GM18861 (cell line): ENCODE results near the gene KRTAP3-2.
"Not testable (repeated sequence)": the region's sequence is repeated elsewhere in the genome, so short reads cannot be mapped to it uniquely, and the experiment has no call there.

Source experiments
- ATAC-seq: cut with Tn5 transposase; IDR thresholded peaks from one replicate; pipeline ENCODE4 v1.9.1; 2021; ENCODE audit not compliant: unreplicated experiment

The KRTAP3-2 gene

DNA sequence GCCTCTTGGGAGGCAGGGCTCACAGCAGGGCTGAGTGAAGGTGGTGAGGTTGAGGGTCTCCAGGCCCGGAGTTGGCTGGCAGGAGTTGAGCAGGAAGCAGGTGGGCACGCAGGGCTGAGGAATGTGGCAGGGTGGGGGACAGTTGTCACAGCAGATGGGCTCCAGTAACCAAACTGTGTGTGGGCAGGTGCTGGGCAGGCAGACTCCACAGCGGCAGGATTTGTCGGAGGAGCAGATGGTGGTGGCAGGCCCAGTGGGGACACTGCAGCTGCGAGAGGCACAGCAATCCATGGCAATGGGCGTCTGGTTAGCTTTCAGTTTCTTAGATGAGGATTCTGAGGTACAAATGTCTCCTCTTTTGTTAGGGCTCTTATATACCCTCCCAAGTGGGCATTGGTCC is at the start of gene KRTAP3-2:
TSS of gene KRTAP3-2 (minus strand) at position 344 of the 400 bp plus-strand sequence. CDS start at position 291, 53 bp downstream.
- not testable (repeated sequence) for ATAC-seq

DNA sequence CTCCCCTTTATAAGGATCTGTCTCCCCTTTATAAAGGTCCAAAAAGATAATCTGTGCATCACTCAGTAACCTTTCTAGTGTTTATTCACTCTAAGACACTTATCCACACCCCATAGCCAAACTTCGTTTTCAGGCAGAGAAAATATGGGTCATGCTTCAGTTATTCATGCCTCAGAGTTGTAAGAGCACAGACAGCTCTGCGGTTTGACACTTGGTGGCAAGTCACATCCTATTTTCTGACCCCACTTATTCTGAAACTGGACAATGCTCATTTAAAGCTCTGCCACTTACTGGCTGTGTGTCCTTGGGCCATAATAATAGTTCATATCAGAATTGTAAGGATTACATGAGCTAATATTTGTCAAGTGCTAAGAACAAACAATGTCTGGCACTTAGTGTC is 49.4 kb upstream of the KRTAP3-2 start:
- ATAC-seq = no peak

DNA sequence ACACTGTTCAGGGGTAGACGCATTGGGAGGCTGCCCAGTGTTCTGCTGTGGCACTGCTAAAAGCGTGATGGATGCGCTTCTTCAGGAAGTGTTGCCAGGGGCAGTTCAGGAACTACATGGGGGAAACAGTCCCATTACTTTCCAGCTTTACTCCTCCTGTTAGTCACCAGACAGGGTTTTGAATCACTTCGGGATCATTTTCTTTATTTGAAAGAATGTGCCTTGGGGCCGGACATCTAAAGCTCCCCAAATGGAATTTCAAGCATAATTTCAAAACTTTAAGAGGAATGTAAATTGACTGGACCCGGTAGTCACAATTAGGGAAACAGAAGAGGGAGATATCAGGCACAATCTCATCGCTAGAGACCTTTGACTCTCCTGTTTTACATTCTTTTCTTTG is 48.7 kb upstream of the KRTAP3-2 start:
- ATAC-seq = no peak

DNA sequence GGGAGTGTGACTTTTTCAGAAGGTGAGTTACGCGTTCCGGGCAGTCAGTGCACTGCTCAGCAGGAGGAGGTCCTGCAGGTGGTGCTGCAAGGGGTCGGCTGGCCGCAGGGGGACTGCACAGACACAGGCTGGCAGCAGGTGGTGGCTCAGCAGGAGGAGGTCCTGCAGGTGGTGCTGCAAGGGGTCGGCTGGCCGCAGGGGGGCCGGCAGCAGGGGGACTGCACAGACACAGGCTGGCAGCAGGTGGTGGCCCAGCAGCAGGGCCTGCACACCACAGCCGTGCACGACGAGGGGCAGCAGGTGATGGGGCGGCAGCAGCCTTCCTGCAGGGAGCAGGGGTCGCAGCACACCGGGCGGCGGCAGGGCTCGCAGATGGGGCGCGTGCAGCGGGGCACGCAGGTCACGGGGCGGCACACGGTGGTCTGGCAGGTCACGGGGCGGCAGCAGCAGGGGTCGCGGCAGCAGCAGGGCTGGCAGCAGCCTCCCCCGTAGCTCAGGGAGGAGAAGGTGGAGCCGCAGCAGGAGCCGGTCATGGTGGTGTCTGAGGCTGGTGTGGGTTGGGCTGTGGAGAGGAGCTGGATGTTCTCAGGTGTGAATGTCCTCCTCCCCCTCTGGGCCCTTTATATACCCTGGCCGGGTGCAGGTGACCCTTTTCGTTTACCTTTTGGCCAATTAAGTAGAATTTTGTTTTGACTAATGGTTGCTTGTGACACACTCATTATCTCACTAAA is 47.2 kb upstream of the KRTAP3-2 start, which contains the start of gene KRTAP2-1:
TSS of gene KRTAP2-1 (minus strand) at position 582 of the 731 bp plus-strand sequence. CDS start at position 533, 49 bp downstream.
- not testable (repeated sequence) for ATAC-seq

DNA sequence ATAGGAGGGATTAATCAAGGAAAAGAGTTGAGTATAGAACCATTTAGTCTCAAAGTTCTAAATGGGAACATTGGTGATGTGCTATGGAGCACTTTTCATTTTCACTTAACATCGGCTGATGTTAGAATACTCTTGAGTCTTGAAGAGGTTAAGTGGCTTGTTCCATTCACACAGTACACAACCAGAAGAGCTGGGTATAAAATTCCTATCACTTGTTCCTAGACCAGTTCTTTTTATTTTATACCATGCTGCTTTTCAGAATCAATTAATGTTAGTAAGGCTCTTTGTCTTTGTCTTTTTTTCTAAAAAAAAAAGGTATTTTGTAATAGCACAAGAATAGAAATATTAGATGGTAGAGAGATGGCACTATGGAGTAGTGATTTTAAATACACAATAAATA is 43.2 kb upstream of the KRTAP3-2 start:
- no peak for ATAC-seq

DNA sequence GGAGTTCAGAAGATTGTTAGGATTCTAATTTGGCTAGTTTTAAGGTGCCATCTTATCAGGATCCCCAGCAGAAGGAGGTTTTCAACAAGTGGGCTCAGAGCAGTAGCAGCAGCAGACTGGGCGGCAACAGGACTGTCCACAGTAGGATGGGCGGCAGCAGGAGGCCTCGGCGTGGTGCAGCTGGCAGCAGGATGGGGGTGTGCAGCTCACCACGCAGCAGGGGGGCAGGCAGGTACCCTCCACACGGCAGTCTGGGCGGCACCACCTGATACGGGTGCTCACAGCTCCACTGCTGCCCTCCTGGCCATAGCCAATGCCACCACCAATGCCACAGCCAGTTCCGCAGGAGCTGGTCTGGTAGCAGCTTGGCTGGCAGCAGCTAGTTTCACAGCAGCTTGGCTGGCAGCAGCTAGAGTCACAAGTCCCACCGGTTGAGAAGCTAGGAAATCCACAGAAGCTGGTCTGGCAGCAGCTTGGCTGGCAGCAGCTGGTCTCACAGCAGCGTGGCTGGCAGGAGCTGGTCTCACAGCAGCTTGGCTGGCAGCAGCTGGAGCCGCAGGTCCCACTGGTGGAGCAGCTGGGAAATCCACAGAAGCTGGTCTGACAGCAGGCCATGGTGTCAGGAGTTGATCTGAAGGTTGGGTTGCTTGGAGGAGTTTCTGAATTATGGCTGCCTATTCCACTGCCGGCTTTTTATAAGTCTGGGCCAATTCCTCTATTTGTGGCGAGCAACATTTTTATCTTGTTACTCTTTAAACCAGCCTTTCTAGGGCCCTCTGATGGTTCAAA is 41.3 kb upstream of the KRTAP3-2 start, which contains the start of gene KRTAP1-1:
TSS of gene KRTAP1-1 (minus strand) at position 668 of the 789 bp plus-strand sequence. CDS start at position 615, 53 bp downstream.
- ATAC-seq = not testable (repeated sequence)

DNA sequence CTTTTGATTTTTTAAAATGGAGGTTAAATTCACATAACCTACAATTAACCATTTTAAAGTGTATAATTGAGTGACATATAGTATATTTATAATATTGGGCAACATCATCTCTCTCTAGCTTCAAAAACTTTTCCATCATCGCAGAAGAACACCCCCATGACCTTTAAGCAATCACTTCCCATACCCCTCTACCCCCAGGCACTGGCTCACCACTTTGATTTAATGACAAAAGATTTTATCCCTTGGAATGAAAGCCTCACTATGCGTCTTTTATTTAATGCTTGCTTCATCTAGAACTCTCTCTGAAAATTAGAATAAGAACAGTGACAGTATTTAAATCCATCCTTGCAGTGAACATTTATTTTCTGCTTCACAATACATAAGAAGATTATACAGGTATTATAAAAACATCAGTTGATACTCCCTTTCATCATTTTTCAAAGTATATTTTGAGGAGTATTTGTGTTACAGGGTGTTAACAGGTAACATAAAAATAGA is 38.2 kb upstream of the KRTAP3-2 start:
- no peak for ATAC-seq

DNA sequence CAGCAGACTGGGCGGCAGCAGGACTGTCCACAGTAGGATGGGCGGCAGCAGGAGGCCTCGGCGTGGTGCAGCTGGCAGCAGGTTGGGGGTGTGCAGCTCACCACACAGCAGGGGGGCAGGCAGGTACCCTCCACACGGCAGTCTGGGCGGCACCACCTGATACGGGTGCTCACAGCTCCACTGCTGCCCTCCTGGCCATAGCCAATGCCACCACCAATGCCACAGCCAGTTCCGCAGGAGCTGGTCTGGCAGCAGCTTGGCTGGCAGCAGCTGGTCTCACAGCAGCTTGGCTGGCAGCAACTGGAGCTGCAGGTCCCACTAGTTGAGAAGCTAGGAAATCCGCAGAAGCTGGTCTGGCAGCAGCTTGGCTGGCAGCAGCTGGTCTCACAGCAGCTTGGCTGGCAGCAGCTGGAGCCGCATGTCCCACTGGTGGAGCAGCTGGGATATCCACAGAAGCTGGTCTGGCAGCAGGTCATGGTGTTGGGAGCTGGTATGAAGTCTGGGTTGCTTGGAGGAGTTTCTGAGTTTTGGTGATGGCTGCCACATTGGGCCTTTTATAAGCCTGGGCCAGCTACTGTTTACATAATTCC is 34.7 kb upstream of the KRTAP3-2 start, which contains the start of gene KRTAP1-3:
TSS of gene KRTAP1-3 (minus strand) at position 529 of the 590 bp plus-strand sequence. CDS start at position 476, 53 bp downstream.
- ATAC-seq = not testable (repeated sequence)

DNA sequence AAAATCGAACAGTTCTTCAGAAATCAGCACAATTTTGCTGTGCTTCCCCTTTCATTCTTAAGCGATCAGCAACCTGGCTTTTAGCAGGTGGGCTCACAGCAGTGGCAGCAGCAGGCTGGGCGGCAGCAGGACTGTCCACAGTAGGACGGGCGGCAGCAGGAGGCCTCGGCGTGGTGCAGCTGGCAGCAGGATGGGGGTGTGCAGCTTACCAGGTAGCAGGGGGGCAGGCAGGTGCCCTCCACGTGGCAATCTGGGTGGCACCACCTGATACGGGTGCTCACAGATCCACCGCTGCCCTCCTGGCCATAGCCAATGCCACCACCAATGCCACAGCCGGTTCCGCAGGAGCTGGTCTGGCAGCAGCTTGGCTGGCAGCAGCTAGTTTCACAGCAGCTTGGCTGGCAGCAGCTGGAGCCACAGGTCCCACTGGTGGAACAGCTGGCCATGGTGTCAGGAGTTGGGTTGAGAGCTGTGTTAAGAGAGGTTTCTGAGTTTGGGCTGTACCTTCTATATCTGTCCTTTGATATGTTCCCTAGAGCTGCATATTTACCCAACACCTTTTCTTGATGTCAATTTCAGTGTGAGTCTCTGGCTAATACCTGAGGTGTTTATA is 30.0 kb upstream of the KRTAP3-2 start, which contains the start of gene KRTAP1-4:
TSS of gene KRTAP1-4 (minus strand) at position 563 of the 613 bp plus-strand sequence. CDS start at position 446, 117 bp downstream.
- ATAC-seq = no peak

DNA sequence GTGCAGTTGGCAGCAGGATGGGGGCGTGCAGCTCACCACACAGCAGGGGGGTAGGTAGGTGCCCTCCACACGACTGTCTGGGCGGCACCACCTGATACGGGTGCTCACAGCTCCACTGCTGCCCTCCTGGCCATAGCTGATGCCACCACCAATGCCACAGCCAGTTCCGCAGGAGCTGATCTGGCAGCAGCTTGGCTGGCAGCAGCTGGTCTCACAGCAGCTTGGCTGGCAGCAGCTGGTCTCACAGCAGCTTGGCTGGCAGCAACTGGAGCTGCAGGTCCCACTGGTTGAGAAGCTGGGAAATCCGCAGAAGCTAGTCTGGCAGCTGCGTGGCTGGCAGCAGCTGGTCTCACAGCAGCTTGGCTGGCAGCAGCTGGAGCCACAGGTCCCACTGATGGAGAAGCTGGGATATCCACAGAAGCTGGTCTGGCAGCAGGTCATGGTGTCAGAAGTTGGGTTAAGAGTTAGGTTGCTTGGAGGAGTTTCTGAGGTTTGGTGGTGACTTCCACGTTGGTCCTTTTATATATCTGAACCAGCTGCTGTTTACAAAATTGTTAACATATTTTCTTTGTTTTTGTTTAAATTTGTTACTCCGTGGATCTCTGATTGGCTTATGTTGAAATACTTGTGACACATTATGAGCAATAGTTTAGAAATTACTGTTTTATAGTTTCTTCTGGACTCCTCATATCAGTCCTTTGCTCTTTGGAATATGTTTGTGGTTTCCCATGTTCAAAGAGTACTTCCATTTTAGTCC is 27.2 kb upstream of the KRTAP3-2 start, which contains the start of gene KRTAP1-5:
TSS of gene KRTAP1-5 (minus strand) at position 494 of the 757 bp plus-strand sequence. CDS start at position 441, 53 bp downstream.
- ATAC-seq = no peak

DNA sequence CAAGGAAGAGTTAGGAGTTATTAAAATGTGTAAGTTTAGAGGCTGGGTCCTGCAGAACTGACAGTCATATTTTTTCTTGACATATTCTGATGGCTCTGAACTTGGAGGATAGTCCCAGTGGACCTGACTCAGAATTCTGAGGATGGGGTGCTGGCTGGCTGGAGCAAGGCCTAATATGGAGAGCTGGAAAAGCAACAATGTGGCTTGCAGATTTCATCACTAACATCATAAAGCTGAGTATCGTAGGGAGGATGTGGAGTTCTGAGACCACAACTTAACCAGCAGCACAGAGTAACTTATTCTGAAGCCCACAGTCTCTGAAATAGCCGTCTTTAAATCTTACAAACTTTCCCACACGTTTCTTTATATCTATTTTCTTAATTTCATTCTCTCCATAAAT is 25.0 kb upstream of the KRTAP3-2 start:
- no peak for ATAC-seq

DNA sequence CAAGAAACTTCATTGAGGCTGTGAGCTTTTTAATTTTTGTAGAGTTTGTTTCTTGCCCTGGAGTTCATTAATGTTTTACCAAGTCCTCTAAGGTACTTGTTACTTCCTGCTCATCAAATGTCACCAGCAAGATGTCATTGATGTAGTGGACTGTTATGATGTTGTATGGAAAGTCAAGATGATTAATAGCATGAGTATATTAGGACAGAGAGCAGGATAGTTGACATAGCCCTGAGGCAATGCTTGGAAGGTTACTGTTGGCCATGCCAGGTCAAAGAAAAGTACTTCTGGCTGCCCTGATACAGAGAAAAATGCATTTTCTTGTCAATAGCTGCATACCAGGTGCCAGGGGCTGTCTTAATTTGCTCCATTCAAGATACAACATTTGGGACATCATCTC is 20.6 kb upstream of the KRTAP3-2 start:
- ATAC-seq = no peak

DNA sequence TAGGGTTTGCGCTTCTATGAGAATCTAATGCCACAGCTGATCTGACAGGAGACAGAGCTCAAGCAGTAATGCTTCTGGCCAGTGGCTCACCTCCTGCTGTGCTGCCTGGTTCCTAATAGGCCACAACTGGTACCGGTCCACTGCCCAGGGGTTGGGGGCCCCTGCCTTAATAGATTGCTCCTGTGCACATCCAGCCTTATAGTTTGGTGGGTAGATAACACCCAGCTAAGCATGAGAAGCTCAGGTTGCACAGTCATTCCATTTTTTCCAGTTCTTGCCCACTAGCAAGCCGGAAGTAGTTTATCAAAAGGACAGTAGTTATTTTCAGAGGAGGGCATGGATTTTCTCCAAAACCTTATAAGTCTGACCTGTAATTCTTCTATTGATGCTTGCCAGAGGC is 19.7 kb upstream of the KRTAP3-2 start:
- no peak for ATAC-seq

DNA sequence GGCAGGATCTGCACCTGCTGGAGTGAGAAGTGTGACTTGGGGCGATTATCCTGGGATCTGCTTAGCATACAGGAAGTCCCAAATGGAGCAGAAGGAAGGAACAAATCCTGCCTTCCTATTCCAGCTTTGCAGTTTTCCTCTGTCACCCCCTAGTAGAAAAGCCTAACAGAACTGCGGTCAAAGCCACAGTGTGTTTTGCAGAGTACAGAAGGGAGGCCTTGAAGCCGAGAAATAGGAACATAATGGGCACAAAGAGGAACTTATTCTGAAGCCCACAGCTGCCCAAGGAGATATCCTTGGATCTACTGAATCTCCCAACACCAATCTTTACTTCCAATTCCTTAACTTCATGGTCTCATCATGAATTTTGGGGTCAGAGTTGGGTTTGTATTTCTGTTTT is 18.8 kb upstream of the KRTAP3-2 start:
- no peak for ATAC-seq

DNA sequence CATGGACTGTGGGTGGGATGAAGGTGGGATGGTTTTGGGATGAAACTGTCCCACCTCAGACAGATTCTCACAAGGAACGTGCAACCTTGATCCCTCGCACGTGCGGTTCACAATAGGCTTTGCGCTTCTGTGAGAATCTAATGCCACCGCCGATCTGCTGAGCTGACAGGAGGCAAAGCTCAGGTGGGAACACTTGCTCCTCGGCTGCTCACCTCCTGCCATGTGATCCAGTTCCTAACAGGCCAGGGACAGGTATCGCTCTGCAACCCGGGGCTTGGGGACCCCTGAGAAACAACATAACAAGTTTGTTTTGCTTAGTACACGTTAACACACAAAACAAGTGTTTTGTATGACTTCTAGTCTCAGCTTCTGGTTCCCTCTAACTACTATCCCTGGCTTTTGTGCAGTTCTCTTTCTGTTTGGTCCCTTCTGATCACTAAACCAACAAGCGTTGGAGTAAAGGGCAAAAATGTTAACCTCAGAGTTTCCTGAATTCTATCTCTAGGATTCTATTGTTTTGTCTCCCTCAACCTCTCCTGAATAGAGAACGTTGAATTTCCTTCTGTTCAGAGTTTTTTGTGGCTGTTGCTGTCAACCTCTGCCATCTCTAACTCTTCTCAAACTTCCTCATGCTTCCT is 17.0 kb upstream of the KRTAP3-2 start:
- no peak for ATAC-seq

DNA sequence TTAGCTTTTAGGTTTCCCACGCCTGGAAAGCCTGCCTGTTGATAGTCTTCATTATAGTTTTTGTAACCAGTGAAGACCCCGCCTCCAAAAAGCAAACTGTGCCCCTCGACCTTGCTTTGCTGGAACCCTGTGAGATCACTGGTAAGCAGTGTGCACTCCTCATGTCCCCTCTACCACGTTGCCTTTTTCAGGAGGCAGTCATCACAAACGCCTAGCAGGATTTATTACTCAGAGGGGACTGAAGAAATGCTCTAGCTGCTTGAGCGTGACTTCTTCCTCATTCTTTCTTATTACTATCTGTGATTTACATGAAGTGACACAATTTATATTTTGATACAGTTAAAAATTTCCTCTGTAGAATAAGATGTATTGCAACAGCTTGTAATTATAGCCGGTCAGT is 15.7 kb upstream of the KRTAP3-2 start:
- ATAC-seq = no peak

DNA sequence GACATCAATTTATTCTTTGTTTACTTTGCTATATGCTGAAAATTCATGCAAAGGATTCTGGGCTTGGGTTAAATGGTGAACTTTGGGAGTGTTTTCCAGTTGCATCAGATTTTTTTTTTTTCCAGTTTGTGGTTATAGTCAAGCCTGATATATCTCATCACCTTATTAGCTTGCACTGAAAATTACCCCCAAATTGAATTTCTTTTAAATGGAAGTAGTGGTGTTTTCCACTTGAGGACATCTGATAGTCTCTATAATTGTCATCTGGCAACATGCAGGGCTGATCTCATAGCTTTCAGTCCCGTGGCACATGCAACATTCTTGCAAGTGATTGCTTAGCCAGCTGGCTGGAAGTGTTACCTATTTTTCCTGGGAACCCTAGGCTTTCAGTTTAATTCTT is 13.9 kb upstream of the KRTAP3-2 start:
- no peak for ATAC-seq

DNA sequence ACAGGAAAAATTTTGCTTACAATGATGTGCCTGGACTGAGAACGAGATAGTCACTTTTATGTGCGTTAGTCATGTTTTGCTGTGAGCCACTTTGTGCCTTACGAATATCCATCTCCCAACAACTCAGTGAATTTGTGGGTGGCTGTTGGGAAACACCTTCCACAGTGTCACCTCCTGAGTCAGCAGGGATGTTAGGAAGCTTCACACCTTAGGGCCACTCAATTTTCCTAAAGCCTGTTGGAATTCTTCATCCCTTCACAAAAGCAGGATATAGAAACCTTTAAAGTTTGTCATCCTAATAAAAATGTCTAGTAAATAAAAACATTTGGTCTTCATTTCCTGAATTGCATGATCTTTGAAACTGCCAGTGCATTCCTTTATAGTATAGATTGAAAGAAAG is 13.5 kb upstream of the KRTAP3-2 start:
- no peak for ATAC-seq
